ENCODE results near the gene LSM2. TPM values are rescaled to one million over a fixed set of nuclear protein-coding genes. Genes with fewer than 3 reads are reported as not detected.

LSM2 gene
- polyA plus RNA-seq, 3 donors: 26.0 to 41.0 (median 40.0) TPM

DNA sequence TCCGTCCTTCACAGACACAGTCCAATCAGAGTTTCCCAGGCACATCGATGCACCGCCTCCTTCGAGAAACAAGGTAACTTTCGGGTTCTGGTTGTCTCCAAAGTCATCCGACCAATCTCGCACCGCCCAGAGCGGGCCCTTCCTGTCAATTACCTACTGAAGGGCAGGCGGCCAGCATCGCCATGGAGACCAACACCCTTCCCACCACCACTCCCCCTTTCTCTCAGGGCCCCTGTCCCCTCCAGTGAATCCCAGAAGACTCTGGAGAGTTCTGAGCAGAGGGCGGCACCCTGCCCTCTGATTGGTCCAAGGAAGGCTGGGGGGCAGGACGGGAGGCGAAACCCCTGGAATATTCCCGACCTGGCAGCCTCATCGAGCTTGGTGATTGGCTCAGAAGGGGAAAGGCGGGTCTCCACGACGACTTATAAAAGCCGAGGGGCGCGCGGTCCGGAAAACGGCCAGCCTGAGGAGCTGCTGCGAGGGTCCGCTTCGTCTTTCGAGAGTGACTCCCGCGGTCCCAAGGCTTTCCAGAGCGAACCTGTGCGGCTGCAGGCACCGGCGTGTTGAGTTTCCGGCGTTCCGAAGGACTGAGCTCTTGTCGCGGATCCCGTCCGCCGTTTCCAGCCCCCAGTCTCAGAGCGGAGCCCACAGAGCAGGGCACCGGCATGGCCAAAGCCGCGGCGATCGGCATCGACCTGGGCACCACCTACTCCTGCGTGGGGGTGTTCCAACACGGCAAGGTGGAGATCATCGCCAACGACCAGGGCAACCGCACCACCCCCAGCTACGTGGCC lies 20.7 kb upstream of the LSM2 start, which contains the start of gene HSPA1B:
Gene HSPA1B (plus strand): TSS at position 453 of the 794 bp plus-strand sequence. CDS start 213 bp downstream, at position 666.
- peak within 1 kb of the TSS; percentile 83 for H3K4me2 ChIP-seq (replicated peaks; ENCODE audit: extremely low read depth, low read length, poor library complexity, severe bottlenecking)
- peak; percentile 90 to 91 (median 91) for DNase-seq
- H2AFZ ChIP-seq (ENCODE audit: insufficient read depth, low read depth, low read length, poor library complexity, severe bottlenecking): peak within 1 kb of the TSS; percentile 82
- peak within 1 kb of the TSS; percentile 68 for H3K9ac ChIP-seq (ENCODE audit: insufficient read depth, low read length, poor library complexity, severe bottlenecking)
- under 1% methylated on average over 44 of the region's 56 CpGs for WGBS (ENCODE audit: insufficient coverage)
- no peaks in the 10 kb centered on the region for H3K9me3 ChIP-seq (replicated peaks in 1 of 2; ENCODE audit: control insufficient read depth in 1 of 2, insufficient read depth in 1 of 2, low read length in 2 of 2)
- no peaks in the 10 kb centered on the region for H3K9me3 Mint-ChIP-seq
- H3K27ac ChIP-seq (ENCODE audit: low read depth in 1 of 2, low read length in 2 of 2): peak within 1 kb of the TSS; percentile 69 to 82
- peaks cover 56% of the 10 kb centered on the region for H3K4me1 Mint-ChIP-seq
- TF ChIP-seq, protein P1, sequence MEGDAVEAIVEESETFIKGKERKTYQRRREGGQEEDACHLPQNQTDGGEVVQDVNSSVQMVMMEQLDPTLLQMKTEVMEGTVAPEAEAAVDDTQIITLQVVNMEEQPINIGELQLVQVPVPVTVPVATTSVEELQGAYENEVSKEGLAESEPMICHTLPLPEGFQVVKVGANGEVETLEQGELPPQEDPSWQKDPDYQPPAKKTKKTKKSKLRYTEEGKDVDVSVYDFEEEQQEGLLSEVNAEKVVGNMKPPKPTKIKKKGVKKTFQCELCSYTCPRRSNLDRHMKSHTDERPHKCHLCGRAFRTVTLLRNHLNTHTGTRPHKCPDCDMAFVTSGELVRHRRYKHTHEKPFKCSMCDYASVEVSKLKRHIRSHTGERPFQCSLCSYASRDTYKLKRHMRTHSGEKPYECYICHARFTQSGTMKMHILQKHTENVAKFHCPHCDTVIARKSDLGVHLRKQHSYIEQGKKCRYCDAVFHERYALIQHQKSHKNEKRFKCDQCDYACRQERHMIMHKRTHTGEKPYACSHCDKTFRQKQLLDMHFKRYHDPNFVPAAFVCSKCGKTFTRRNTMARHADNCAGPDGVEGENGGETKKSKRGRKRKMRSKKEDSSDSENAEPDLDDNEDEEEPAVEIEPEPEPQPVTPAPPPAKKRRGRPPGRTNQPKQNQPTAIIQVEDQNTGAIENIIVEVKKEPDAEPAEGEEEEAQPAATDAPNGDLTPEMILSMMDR (IDR thresholded peaks at IDR 0.05): no peak
- H3K27ac Mint-ChIP-seq: peak within 1 kb of the TSS; percentile 96 to 99 (median 98)
- peak within 1 kb of the TSS; percentile 41 to 86 (median 81) for H3K4me3 ChIP-seq (replicated peaks in 1 of 3; ENCODE audit: low read depth in 2 of 3, low read length in 3 of 3)
- no peaks in the 10 kb centered on the region for H3K27me3 Mint-ChIP-seq (ENCODE audit: low read depth in 3 of 3)
- H3K79me2 ChIP-seq (ENCODE audit: insufficient read depth, low read length): peaks cover 40% of the 10 kb centered on the region
- intact Hi-C loops (cut with micrococcal nuclease): no loop called here
- H4K20me1 ChIP-seq (ENCODE audit: insufficient read depth, low read length): peaks cover 4% of the 10 kb centered on the region
- peaks cover 63 to 70% of the 10 kb centered on the region in 2 donors for H3K4me1 ChIP-seq (ENCODE audit: control insufficient read depth in 1 of 2, insufficient read depth in 2 of 2, low read length in 2 of 2)
- H3K4me3 Mint-ChIP-seq: peak within 1 kb of the TSS; percentile 94 to 95
- no peaks in the 10 kb centered on the region for H3K36me3 Mint-ChIP-seq
- no peaks in the 10 kb centered on the region for H3K27me3 ChIP-seq (ENCODE audit: control insufficient read depth in 2 of 2, insufficient read depth in 2 of 2, low read length in 2 of 2)
- no peaks in the 10 kb centered on the region for H3K36me3 ChIP-seq (replicated peaks in 1 of 2; ENCODE audit: control insufficient read depth in 1 of 2, insufficient read depth in 2 of 2, low read length in 2 of 2)

DNA sequence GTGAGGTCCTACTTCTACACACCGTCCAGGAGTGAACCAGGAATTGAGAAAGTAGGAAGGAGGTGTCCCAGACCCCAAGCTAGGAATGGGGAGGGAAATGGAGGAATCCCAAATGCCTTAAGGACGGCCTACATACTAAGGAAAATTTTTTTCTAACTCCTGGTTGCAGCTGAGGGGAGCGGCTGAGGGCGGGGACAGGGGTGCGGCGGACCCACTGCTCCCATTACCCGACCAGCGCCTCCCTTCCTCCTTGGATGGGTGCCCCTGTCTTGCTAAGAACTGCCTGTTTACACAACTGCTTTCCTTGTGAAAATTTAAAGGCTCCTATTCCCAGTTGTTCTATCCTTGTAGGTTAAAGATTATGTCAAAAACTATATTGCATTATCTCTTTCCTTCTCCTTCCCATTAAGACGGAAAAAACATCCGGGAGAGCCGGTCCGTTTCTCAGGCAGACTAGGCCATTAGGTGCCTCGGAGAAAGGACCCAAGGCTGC lies 20.1 kb upstream of the LSM2 start:
- Histone ChIP-seq H4K20me1 (ENCODE audit: insufficient read depth, low read length) (peaks cover 4% of the 10 kb centered on the region), H3K79me2 (ENCODE audit: insufficient read depth, low read length) (peaks cover 40% of the 10 kb centered on the region), H2AFZ (ENCODE audit: insufficient read depth, low read depth, low read length, poor library complexity, severe bottlenecking) (peak overlapping the region; percentile 82), H3K9ac (ENCODE audit: insufficient read depth, low read length, poor library complexity, severe bottlenecking) (peak overlapping the region; percentile 68), H3K4me3 (replicated peaks in 1 of 3; ENCODE audit: low read depth in 2 of 3, low read length in 3 of 3) (peak overlapping the region; percentile 41 to 86 (median 81)), H3K9me3 (replicated peaks in 1 of 2; ENCODE audit: control insufficient read depth in 1 of 2, insufficient read depth in 1 of 2, low read length in 2 of 2) (no peaks in the 10 kb centered on the region), H3K4me2 (replicated peaks; ENCODE audit: extremely low read depth, low read length, poor library complexity, severe bottlenecking) (peak overlapping the region; percentile 83), H3K27ac (ENCODE audit: low read depth in 1 of 2, low read length in 2 of 2) (peak overlapping the region; percentile 69 to 82), H3K4me1 (ENCODE audit: control insufficient read depth in 1 of 2, insufficient read depth in 2 of 2, low read length in 2 of 2) (peaks cover 60 to 69% of the 10 kb centered on the region in 2 donors), H3K27me3 (ENCODE audit: control insufficient read depth in 2 of 2, insufficient read depth in 2 of 2, low read length in 2 of 2) (no peaks in the 10 kb centered on the region), H3K36me3 (replicated peaks in 1 of 2; ENCODE audit: control insufficient read depth in 1 of 2, insufficient read depth in 2 of 2, low read length in 2 of 2) (no peaks in the 10 kb centered on the region)
- no peaks in the 10 kb centered on the region for H3K9me3 Mint-ChIP-seq
- H3K27ac Mint-ChIP-seq: peak overlapping the region; percentile 96 to 99 (median 98)
- intact Hi-C loops (cut with micrococcal nuclease): no loop called here
- H3K27me3 Mint-ChIP-seq (ENCODE audit: low read depth in 3 of 3): peaks cover 0 to 2% (median 0%) of the 10 kb centered on the region in 3 donors
- DNase-seq: peak in 2 of 3 donors; percentile 39 to 49
- 0% methylated on average over 10 of the region's 13 CpGs for WGBS (ENCODE audit: insufficient coverage)
- H3K4me1 Mint-ChIP-seq: peaks cover 61% of the 10 kb centered on the region
- no peaks in the 10 kb centered on the region for H3K36me3 Mint-ChIP-seq
- peak overlapping the region; percentile 94 to 95 for H3K4me3 Mint-ChIP-seq
- TF ChIP-seq, protein P1 (IDR thresholded peaks at IDR 0.05): no peak

All from CD14-positive monocyte (primary cell).